Spleen (tissue), 7 donors: ENCODE measurements around the gene COQ5.

Experiments used
- CTCF ChIP-seq, 11 experiments: fragments of 200-600 bp in 7 of 11; fragments of 450-650 bp in 4 of 11; sonication (generic) in 4 of 11; IDR thresholded peaks in 8 of 11; conservative IDR thresholded peaks in 3 of 11; 1 replicate in 7 of 11; 2 replicates in 4 of 11; pipeline versions ENCODE4 v1.4.0 to v1.8.0; 2016 to 2021; ENCODE audit warnings: antibody characterized with exemption in 11 of 11, inconsistent platforms in 4 of 11, mild to moderate bottlenecking in 1 of 11
- POLR2A ChIP-seq, 3 donors: fragments of 450-650 bp; IDR thresholded peaks; one replicate each; pipeline ENCODE4 v1.5.1; 2017; ENCODE audit warnings: antibody characterized with exemption in 3 of 3, mild to moderate bottlenecking in 1 of 3
- POLR2AphosphoS5 ChIP-seq, 3 donors: sonication (generic); formaldehyde crosslinking; IDR thresholded peaks; one replicate each; pipeline ENCODE4 v1.5.1; 2017; ENCODE audit warnings: antibody characterized with exemption in 3 of 3
- donor health status: DM: no; HTN: no; CAD: no; lungs with moderate emphysema.
- donor health status: DM: no; HTN: no; CAD: no.
- donor health status: DM: no; HTN: no; CAD: no.

- TF ChIP-seq CTCF (IDR thresholded peaks at IDR 0.05 in 8 of 11, conservative IDR thresholded peaks at IDR 0.05 in 3 of 11) (no peak), POLR2AphosphoS5 (IDR thresholded peaks at IDR 0.05) (no peak), POLR2A (IDR thresholded peaks at IDR 0.05) (no peak)
These were observed 28.4 kb downstream of the COQ5 start for GRCh38 chr12:120500581-120500980.
